Hepatocyte (in vitro differentiated cells): ENCODE measurements around the gene C4orf50. TPM values are rescaled to one million over a fixed set of nuclear protein-coding genes. Genes with fewer than 3 reads are reported as not detected.

Experiments
- DNase-seq: peaks from one replicate; pipeline ENCODE4 v3.0.0-alpha.2; 2016; ENCODE audit warnings: low spot score
- H2AFZ ChIP-seq: fragments of 200-600 bp; sonication (generic); 2 replicates; pipeline ENCODE4 v1.6.0; 2016; ENCODE audit warnings: antibody characterized with exemption, mild to moderate bottlenecking
- H3K27ac ChIP-seq: fragments of 200-600 bp; sonication (generic); 2 replicates; pipeline ENCODE4 v1.5.1; 2016; ENCODE audit warnings: mild to moderate bottlenecking
- H3K27me3 ChIP-seq: fragments of 200-600 bp; sonication (generic); 2 replicates; pipeline ENCODE4 v1.6.1; 2016
- H3K36me3 ChIP-seq: fragments of 200-600 bp; sonication (generic); replicated peaks from 2 replicates; pipeline ENCODE4 v1.5.1; 2016; ENCODE audit warnings: low read depth; ENCODE audit not compliant: insufficient read depth
- H3K4me1 ChIP-seq: fragments of 200-600 bp; sonication (generic); 2 replicates; pipeline ENCODE4 v1.5.1; 2016; ENCODE audit warnings: mild to moderate bottlenecking, moderate library complexity; ENCODE audit not compliant: insufficient read depth
- H3K4me2 ChIP-seq: fragments of 200-600 bp; sonication (generic); 2 replicates; pipeline ENCODE4 v1.6.0; 2016
- H3K4me3 ChIP-seq: fragments of 200-600 bp; sonication (generic); 2 replicates; pipeline ENCODE4 v1.5.1; 2016; ENCODE audit warnings: mild to moderate bottlenecking
- H3K79me2 ChIP-seq: fragments of 200-600 bp; sonication (generic); 2 replicates; pipeline ENCODE4 v1.6.0; 2017; ENCODE audit warnings: mild to moderate bottlenecking
- H3K9me2 ChIP-seq: fragments of 200-600 bp; sonication (generic); replicated peaks from 2 replicates; pipeline ENCODE4 v1.6.0; 2017; ENCODE audit warnings: mild to moderate bottlenecking; ENCODE audit not compliant: insufficient read depth
- H3K9me3 ChIP-seq: fragments of 200-600 bp; sonication (generic); 2 replicates; pipeline ENCODE4 v1.5.1; 2016; ENCODE audit warnings: low read depth, mild to moderate bottlenecking
- H4K20me1 ChIP-seq: fragments of 200-600 bp; sonication (generic); 2 replicates; pipeline ENCODE4 v1.6.0; 2016; ENCODE audit warnings: mild to moderate bottlenecking; ENCODE audit not compliant: insufficient read depth, poor library complexity, severe bottlenecking
- CTCF ChIP-seq: fragments of 200-600 bp; sonication (generic); IDR thresholded peaks from 2 replicates; pipeline ENCODE4 v1.5.1; 2016; ENCODE audit warnings: antibody characterized with exemption, mild to moderate bottlenecking; ENCODE audit not compliant: poor library complexity
- EZH2 ChIP-seq: fragments of 200-600 bp; sonication (generic); IDR thresholded peaks from 2 replicates; pipeline ENCODE4 v1.6.1; 2016; ENCODE audit warnings: antibody characterized with exemption, mild to moderate bottlenecking, borderline replicate concordance
- EZH2phosphoT487 ChIP-seq: fragments of 200-600 bp; sonication (generic); IDR thresholded peaks from one replicate; pipeline ENCODE4 v1.6.1; 2018; ENCODE audit warnings: antibody characterized with exemption, mild to moderate bottlenecking, low read depth, moderate library complexity; ENCODE audit not compliant: unreplicated experiment, severe bottlenecking
- WGBS: methylation state at CpG from one replicate; pipeline ENCODE4 v1.1.6; 2016; ENCODE audit warnings: low lambda C conversion rate; ENCODE audit errors: missing lambda C conversion rate; 5-methylcytosine and 5-hydroxymethylcytosine counted together
- polyA plus RNA-seq: library from polyadenylated mRNA; unstranded; fragments of >200 nt; fragmentation: Nextera tagmentation; extraction: Ambion mirVana; gene quantifications from 2 replicates; pipeline ENCODE4 v1.2.1, GENCODE V29; 2016
- total RNA-seq: library from RNA; depleted of rRNA; stranded (reverse); fragments of >200 nt; gene quantifications from 2 replicates; pipeline ENCODE4 v1.2.3, GENCODE V29; 2014

The C4orf50 gene
- total and polyA plus RNA-seq, 2 experiments from 2014 or later, result not detected

DNA sequence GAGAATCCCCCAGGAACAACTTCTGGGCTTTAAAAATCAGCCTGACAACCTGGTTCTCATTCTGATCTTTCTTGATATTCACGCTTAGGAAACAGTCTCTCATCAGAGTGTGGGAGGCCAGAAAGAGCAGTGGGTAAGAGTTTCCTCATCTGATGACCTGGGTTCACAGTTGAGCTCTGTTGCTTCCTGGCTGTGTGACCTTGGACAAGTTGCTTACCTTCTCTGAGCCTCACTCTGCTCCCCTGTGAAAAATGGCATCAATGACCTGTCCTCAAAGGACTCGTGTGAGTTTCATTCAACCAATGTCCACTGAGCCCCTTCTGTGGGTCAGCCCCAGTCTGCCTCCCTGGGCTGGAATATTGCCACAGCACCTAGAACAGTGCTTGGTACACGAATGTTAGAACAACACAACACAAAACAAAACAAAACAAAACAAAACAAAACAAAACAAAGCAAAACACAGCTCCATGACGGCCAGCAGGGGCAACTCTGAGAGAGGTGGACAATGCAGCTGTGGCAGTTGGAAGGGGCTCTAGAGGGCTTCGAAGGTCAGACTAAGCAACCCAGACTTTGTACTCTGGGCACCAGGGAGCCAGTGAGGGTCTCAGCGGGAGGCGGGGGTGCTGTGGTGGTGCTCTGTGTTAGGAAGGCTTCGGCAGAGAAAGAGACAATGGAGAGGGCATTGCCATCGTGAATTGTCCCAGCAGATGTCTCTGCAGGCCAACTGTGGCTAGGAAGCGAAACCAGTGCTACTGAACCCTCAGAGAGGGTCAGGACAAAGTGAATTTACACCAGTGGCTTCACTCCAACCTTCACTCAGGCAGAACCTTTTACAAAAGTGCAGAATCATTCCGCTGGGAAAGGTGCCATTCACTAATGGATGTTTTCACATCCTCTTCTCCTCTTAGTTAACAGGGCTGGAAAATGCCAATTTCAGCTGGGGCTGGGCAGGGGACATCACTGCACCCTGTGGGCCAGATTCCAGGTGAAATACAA lies 14.3 kb upstream of the C4orf50 start:
- no peaks in the 10 kb centered on the region for H3K9me3 ChIP-seq
- no peak for DNase-seq
- no peaks in the 10 kb centered on the region for H3K4me1 ChIP-seq
- H3K4me2 ChIP-seq, result no peak overlapping the region
- 87% methylated on average over 11 of the region's 11 CpGs for WGBS
- H4K20me1 ChIP-seq, result no peaks in the 10 kb centered on the region
- no peaks in the 10 kb centered on the region for H3K36me3 ChIP-seq
- no peak overlapping the region for H3K4me3 ChIP-seq
- no peak overlapping the region for H2AFZ ChIP-seq
- no peaks in the 10 kb centered on the region for H3K79me2 ChIP-seq
- no peaks in the 10 kb centered on the region for H3K9me2 ChIP-seq
- TF ChIP-seq EZH2, result no peak
- no peak for TF ChIP-seq EZH2phosphoT487
- TF ChIP-seq CTCF, result no peak
- peaks cover 5% of the 10 kb centered on the region for H3K27me3 ChIP-seq
- no peak overlapping the region for H3K27ac ChIP-seq

GRCh38 chr4:6031846-6032245 lies 13.6 kb upstream of the C4orf50 start:
- WGBS, result 74% methylated on average over 5 of the region's 5 CpGs

DNA sequence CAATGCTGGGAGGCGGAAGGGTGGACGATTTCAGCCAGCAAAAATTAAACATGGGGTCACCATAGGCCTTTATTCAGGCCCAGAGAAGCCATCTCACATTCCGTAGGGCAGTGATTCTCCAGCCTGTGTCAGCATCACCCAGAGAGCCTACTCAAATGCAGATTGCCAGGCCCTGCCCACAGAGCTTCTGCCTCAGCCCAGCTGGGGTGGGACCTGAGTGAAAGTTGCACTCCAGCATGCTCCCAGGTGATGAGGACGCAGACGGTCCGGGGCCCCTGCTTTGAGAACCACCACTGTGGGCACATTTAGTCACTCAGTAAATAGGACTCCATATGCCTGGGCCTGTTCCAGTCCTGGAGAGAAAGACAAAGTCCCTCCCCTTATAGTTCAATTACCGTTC lies 12.4 kb upstream of the C4orf50 start:
- Histone ChIP-seq H3K4me2 (no peak overlapping the region), H4K20me1 (no peaks in the 10 kb centered on the region), H3K4me3 (no peak overlapping the region), H3K36me3 (no peaks in the 10 kb centered on the region), H2AFZ (no peak overlapping the region), H3K27me3 (peaks cover 5% of the 10 kb centered on the region), H3K9me2 (no peaks in the 10 kb centered on the region), H3K27ac (no peak overlapping the region), H3K79me2 (no peaks in the 10 kb centered on the region), H3K9me3 (no peaks in the 10 kb centered on the region), H3K4me1 (no peaks in the 10 kb centered on the region)
- DNase-seq, result no peak
- 88% methylated on average over 7 of the region's 7 CpGs for WGBS
- TF ChIP-seq EZH2phosphoT487, result no peak
- TF ChIP-seq EZH2, result no peak
- no peak for TF ChIP-seq CTCF

More at GRCh38 chr4:6031846-6032245, 13.6 kb upstream of the C4orf50 start:
- no peaks in the 10 kb centered on the region for H4K20me1 ChIP-seq
- H3K27me3 ChIP-seq, result peaks cover 5% of the 10 kb centered on the region
- no peaks in the 10 kb centered on the region for H3K9me2 ChIP-seq
- H3K36me3 ChIP-seq, result no peaks in the 10 kb centered on the region
- no peak for TF ChIP-seq EZH2phosphoT487
- TF ChIP-seq CTCF, result no peak
- TF ChIP-seq EZH2, result no peak
- no peaks in the 10 kb centered on the region for H3K4me1 ChIP-seq
- no peak overlapping the region for H3K27ac ChIP-seq
- no peak overlapping the region for H3K4me2 ChIP-seq
- no peaks in the 10 kb centered on the region for H3K9me3 ChIP-seq
- H3K79me2 ChIP-seq, result no peaks in the 10 kb centered on the region
- no peak overlapping the region for H3K4me3 ChIP-seq
- DNase-seq, result no peak
- H2AFZ ChIP-seq, result no peak overlapping the region
